HG03039 (cell line): ENCODE measurements around the gene WFIKKN2.
"Not testable (repeated sequence)": the region's sequence is repeated elsewhere in the genome, so short reads cannot be mapped to it uniquely, and the experiment has no call there.

ENCODE experiments used
- ATAC-seq: cut with Tn5 transposase; IDR thresholded peaks from one replicate; pipeline ENCODE4 v1.9.1; 2021; ENCODE audit warnings: mild to moderate bottlenecking, moderate library complexity; ENCODE audit not compliant: unreplicated experiment

The WFIKKN2 gene

DNA sequence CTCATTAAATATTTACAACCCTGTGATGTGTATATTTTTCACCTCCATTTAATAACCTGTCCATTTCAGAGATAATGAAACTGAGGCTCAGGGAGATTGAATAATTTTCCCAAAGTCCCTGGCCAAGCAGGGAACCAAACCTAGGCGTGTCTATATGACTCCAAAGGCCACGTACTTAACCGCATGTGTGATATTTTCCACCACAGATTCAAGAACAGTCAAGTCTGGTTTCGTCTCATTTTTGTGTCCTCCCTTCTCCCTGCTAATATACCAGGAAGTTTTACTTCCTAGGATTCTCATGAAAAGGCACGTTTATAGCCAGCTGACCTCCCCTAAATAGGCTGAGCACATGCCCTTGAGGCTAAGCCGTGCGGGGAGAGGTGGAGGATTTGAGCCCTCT, 15.3 kb downstream of the WFIKKN2 start:
- ATAC-seq, result no peak

DNA sequence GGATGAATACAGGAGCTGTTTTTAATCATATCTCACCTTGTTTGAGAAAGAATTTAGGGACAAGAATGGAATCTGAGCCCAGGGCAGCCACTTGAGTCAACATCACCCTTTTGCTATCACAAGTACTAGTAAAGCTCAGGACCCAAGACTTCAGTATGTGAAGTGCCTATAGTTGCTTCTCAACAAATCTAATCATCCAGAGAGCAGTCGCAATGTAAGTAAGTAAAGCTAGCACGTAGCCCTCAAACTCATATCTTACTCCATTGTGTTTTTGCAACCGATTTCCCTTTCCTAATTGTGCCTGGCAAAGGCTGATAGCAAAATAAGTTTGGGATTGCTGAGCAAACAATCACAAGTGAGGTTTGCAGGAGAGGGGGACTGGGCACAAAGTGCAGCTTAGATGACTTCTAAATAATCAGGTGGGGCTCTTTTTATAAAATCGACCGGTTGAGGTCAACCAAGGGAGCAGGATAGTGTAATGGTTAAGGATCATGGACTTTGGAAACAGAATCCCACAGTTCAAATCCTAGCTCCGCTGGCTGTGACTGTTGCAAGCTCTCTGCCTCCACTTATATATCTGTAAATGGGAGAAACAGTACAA, 17.7 kb downstream of the WFIKKN2 start:
- ATAC-seq, result no peak

DNA sequence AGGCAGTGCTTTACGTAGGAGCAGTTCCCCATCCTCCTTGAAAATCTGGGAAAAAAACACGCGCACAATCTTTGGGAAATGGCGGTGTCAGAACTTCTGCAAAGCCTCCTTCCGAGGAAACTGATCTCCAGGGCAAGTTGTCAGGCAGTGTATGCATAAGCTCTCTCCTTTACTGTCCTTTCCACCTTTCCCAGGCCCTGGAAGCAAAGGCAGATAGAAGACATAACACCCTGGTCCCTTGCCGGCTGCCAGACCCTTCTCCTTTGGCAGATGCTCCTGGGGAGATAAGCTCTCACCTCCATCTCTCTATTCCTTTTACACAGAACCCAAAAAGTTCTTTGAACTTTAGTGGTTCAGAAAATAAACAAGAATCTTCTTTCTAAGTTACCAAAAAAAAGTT, 18.4 kb downstream of the WFIKKN2 start:
- ATAC-seq, result no peak

DNA sequence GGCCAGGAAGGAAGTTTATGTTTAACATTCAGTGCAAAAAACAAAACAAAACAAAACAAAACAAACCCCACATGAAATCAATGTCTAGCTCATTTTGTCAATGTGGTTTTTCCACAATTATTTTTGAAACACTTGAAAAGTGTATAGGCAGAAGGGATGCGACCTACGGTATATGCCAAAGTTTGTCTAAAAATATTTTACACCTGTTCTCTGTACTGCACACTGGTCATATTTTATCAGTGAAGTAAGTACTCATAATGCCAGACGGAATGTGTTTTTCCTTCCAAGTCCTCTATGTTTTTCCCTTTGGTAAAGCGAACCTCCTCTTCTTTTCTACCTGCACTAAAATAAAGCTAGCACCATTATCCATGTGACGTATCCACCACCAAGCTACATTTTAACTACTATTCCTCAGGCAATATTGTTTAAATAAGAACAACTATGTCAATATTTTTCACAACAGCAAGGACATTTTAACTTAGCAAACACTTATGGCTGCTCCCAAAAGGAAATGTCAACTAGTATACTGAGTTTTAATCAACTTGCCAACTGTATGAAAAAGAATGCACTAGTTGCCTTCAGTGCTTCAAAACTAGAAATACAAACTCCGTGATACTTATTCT, 20.4 kb downstream of the WFIKKN2 start:
- no peak for ATAC-seq

DNA sequence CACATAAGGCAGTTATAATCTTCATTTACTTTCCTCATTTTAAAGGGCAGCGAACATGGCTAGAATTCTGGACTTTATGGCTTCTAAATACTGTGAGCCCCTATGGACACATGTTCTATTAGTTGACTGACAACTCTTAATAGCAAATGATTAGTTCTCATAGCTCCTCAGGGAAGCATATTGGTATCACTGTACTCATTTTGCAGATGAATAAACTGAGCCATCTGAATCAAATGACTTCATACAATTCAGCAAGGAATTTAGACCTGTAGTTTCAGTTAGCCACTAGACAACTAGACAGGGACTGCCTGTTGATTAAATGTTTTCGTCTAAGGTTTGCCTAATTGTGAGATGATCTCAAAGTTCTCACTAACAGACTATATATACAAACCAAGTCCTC, 21.0 kb downstream of the WFIKKN2 start:
- ATAC-seq, result no peak

DNA sequence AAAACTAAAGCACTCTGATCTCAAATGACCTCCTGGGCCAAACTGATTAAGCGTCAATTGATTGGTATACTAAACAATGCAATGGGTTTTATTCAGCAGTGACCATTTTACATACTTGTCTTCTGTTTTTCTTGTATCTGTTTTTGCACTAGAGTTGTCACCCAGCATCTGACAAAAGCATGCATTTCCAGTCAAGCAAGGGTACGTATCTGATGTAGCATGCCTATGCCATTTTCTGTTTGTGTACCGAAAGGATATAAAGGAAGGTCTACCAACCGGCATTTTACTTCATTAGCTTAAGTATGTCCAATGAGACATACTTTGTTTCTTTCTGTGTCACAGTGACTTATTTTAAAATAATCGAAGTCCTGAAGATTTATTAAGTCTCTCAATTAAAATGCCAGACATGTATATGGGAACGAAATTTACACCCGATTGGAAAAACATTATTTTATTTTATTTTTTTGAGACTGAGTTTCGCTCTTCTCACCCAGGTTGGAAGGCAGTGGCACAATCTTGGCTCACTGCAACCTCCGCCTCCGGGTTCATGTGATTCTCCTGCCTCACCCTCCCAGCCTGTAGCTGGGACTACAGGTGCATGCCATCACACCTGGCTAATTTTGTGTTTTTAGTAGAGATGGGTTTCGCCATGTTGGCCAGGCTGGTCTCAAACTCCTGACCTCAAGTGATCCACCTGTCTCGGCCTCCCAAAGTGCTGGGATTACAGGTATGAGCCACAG, 23.3 kb downstream of the WFIKKN2 start:
- no peak for ATAC-seq

DNA sequence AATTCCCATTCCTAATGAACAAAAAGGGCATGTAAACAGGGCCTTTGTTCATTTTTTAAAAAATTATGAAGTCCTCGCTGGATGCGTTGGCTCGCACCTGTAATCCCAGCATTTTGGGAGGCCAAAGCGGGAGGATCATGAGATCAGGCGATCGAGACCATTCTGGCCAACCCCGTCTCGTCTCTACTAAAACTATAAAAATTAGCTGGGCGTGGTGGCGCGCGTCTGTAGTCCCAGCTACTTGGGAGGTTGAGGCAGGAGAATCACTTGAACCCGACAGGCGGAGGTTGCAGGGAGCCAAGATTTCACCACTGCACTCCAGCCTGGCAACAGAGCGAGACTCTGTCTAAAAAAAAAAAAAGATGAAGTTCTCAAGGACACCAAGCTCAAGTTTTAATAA, 24.3 kb downstream of the WFIKKN2 start:
- not testable (repeated sequence) for ATAC-seq

DNA sequence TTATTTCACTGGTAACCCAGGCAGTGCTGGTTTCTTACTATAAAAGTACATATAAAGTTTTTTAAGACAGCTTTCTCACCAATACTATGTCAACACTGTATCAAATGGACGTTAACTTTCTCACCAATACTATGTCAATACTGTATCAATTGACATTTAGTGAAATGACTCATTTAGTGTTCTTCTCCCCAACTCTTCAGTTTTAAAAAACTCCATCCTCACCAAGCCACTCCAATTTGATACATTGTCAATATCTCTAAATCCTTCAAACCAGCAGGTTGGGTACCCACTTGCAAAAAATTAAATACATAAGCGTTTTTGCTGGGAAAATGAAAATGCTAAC, 25.9 kb downstream of the WFIKKN2 start:
- ATAC-seq, result no peak

DNA sequence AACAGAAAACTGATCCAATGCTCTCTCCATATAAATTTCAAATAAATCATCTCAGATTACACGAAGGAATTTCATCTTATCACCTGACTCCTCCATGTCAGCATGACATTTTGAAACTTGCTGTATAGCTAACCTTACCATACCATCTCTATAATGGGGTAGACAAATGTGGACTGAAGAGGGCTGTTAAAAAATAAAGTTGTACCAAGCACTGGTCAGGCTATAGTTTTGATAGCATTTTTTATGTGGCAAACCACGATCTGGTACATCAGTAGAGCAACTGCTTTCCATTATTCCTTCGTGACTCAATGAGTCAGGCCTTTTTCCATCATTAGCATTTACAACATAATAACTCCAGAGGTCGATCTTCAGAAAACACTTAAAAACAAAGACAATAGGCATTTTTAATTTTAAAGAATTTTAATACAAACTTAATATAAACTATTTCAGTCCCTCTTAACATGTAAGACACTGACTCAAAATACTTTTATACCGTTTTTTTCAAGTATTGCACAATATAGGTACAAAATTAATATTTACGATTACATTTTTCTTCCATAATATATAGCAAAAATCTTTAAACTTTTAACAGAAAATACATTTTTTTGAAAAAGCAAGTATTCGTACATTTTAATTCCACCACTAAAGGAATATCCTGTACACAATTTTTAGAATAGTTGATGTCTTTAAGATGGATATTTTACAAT, 26.6 kb downstream of the WFIKKN2 start:
- ATAC-seq, result no peak

DNA sequence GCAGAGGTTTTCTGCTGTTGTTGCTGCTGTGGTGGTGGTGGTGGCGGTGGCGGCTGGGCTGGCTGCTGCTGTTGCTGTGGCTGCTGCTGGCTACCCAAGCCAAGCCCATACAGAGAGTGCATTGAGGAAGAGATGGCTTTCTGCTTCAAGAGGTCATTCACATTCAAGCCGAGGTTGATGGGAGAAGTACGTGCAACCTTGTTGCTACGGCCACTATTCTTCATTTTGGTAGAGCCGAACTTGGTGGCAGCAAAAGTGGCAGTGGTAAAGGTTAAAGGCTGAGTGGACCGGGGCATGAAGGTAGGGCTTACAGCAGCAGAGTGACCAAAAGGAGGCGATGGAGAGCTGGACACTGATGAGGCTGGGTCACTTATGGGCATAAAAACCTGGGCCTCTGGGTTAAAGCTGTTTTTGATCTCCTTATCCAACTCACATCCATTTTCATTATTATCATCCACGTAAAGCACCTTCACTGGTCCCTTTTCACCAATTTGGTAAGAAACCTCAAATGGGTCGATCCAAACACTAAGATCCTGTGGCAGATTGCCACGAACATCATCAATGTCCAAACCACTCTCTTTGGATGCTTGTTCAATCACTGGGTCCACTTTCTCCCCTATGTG, 27.9 kb downstream of the WFIKKN2 start:
- ATAC-seq, result no peak

DNA sequence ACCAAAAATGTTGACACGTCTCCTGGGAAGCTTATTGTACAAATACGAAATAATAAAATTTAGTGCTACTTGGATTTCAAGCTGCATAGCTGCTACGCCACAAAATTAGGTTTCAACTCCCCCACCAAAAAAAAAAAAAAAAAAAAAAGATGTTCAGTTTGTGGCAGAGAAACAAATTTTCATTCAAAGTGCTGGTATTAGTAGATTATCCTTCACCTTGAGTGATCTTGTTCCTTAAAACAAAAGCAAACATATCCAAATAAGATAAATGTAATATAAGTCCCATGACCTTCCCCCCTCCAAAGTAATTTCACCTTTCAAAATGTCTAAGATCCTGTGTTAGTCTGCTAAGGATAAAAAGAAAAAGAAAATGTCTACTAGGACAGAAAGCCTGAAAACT, 28.5 kb downstream of the WFIKKN2 start:
- ATAC-seq, result no peak

DNA sequence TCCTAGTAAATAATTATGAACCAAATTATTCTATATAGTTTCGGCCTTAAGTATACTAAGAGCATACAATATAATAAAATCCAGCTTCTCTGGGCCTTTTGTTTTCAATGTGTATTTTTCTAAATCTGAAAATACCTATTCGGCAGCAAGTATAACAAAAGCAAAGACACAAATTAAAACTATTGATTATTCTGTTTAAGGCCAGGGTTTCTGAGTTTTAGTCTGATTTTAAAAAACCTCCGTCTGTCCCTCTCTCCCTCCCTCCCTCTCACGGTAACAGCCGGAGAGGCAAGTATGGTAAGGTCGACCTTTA, 29.3 kb downstream of the WFIKKN2 start:
- no peak for ATAC-seq

DNA sequence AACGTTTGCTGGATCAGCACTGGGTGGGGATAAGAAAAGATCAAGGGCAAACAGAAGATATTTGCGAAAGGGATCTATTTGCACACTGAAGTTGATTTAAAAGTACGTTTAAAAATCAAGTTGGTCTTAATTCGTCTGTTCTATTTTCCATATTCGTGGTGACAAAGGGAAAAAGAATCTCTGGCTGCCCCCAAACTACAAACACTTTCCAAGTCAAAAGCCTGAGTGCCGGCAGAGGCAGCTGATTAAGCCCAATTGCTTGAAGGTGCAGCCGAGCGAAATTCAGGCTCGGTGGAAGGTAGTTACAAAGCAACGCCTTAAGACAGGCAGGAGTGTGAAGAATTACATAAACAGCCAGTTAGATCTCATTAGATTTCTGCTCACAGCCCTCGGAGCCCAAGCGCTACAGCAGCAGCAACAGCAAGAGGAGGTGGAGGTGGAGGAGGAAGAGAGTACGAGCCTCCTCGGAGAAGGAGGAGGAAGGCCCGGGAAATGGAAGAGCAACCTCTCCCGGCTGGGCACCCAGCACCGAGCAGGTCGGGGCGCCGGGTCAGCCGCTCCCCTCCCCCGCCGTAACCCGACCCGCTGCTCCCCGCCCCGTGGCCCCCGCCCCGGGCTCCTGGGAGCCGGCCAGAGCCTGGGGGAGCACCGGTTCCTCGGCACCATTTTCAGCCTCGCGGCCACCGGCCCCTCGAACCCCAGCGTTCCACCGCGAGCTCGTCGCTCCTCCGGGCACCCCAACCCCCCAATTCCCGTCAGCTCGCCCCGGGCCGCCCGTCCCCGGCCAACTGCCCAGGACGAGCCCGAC, 29.9 kb downstream of the WFIKKN2 start:
- peak; percentile 14 for ATAC-seq

DNA sequence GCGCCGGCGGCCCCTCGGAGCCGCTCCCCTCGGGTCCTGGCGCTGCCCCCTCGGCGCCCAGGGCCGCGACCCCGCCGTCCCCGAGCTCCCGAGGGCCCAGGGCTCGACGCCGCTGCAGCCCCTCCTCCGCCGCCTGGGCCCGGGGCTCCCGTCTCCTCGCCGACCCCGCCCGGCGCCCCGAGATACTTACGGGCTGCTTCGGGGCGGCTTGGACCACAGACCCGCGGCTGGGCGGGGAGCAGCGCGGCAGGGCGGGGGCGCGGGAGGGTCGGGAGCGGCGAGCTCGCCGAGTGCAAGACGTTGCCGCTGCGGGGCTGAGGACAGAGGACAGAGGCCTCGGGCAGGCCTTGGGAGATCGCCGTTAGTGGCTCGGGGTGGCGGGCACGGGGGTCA, 30.5 kb downstream of the WFIKKN2 start:
- no peak for ATAC-seq

DNA sequence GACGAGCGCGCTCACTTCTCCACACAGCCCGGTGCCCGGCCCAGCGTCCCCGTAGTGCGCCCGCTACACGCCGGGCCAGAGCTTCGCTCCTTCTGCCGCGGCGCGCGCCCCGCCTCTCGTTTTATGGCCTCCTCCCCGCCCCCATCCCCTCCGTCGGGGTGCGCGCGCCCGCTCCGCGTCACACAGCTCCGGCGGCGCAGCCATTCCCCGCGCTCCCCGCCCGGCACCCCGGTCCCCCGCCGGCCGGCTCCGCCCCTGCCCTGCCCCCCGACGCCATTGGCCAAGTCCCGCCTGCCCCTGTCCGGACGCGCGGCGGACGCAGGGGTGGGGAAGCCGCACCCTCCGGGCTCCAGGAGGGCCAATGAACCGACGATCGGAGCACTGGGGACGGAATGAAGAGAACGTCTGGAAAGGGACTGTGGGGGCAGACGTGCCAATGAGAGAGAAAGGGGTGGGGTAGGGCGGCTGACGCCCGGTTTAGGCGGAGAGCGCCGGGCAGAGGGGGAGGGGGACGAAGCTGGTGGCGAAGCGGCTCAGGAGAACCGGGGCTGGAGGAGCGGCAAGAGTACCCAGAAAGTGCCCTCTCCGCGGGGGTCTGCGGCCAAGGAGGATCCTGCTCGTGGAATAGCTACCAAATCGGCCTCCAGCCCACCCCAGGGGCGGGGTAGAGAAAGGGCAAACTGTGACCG, 31.0 kb downstream of the WFIKKN2 start, which contains the start of gene TOB1:
Gene TOB1 (minus strand): TSS at position 94 of the 689 bp plus-strand sequence. CDS start 2,337 bp downstream, outside the sequence.
- ATAC-seq, result peak; percentile 63

DNA sequence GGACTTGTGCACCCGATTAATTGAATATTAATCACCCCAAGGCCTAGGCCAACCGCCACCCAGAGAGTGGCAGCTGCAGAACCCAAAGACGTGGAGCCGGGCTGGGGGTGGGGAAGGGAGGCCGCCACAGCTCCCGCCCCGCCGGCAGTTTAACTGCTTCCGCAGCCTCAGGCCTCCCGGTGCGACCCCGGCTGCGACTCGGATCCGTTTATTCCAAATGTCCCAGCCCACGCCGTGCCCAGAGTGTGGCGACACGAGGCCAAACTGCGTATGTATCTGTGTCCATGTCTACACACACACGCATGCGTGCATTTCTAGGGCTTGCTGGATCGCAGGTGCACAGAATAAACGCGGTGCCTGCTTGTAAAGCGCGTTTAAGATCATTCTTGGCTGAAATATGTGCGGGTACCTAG, 31.6 kb downstream of the WFIKKN2 start:
- ATAC-seq, result no peak

DNA sequence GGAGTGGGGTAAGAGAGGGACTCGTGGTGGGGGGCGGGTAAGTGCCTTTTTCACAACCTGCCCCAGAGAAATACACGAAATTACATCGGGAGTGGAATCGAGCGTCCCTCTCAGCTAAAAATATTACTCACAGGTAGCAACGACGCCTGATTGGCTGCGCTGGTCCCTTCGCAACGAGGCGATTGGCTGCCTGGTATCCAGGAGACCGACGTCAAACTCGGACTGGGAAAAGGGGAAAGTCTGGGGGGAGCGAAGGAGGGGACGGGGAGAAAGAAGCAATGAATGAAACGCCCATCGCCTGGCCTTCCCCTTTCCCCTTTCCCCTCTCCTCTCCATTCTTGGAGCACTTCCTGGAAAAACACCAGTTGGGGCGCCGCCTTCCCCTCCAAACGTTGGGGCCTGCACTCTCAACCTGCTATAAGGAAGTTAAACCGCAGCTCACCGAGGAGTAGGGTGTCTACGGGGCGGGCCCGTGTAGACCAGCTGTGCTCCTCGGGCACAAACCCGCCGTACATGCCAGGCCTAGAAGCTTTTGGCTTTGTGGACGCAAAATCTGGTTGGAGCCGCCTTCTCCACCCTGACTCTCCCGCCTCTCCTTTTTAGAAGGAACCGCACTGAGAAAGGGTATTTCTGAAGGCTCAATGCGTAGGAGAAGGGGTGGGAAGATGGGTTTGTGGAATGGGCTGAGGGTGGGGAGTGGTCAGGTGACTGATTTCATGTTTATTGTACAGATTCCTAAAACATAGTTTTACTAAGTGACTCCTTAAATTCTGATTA, 32.2 kb downstream of the WFIKKN2 start:
- ATAC-seq, result peak; percentile 26

DNA sequence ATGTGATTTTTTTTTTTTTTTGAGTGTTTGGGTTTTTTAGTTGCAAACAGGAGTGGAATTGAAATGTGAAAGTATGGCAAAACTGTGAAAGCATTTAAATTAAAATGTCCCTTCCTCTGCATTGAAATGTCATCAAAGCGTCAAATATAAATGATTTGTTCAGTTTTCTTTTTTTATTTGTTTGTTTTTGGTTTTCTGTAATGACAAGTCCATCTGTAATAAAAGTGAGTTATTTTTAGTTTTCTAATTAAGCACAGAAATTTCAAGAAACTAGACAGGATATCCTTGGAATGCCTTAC, 32.7 kb downstream of the WFIKKN2 start:
- ATAC-seq, result no peak

DNA sequence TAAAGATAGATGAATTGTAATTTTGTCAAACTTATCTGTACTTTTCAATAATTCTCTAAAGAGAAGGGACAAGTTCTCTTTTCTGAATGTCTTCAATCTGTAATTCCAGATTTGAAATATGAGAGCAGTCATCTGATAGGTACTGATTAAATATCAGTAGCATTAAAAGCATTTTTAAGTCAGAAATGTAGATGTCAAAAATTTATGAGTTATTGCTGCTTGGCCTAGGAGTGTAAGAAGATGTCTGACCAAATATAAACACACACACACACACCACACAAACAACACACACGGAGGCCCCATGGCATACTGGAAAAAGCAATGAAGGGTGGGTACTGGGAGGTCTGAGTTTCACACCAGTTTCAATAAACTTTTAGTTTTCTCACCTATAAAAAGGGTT, 33.2 kb downstream of the WFIKKN2 start:
- ATAC-seq, result no peak
